ENCODE measurements around the gene ALX3. TPM values are rescaled to one million over a fixed set of nuclear protein-coding genes. Genes with fewer than 3 reads are reported as not detected.

ALX3 gene
- total RNA-seq, 6 experiments from 2014 or later = not detected

DNA sequence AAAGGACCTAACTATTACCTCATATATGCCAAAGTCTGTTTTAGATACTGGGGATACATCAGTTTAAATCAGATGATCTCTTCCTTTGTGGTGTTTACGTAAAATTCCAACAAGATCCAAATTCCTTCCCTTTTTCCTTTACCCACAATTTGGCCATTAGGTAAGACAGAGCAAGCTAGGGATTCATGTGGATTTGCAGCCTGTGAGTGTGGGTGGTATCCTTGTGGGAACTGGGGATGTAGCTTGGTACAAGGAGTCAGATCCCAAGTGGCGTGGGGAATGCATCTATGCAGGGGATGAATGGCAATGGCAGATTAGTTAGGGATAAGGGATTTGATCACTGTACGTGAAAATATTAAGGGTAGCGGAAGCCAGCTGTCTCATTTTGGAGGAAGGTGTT lies 45.9 kb downstream of the ALX3 start:
- TF ChIP-seq CTCF (IDR thresholded peaks at IDR 0.05) (no peak), POLR2A (IDR thresholded peaks at IDR 0.05) (no peak)

DNA sequence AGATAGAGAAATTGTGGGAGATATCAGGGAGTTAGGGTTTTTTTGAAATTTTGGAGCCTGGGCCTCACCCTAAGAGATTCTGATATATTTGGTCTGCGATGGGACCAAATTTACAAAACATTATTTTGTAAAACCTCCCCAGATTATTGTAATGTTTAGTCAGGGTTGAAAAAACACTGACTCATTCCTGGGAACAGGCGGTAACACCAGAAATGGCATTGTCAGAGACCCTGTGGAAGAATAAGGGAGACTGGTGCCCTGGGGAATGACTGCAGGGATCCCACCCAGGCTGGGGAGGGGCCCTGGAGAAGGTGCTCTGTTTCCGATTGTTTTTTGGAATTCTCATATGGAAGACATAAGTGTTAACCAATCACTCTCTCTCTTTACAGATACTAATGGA lies 49.2 kb downstream of the ALX3 start:
- Histone ChIP-seq H3K4me1 (no peaks in the 10 kb centered on the region), H3K27me3 (no peaks in the 10 kb centered on the region), H3K4me3 (no peak overlapping the region), H3K27ac (no peak overlapping the region), H3K36me3 (peaks cover 0 to 76% (median 50%) of the 10 kb centered on the region in 4 donors), H3K9me3 (no peaks in the 10 kb centered on the region)
- TF ChIP-seq POLR2A (IDR thresholded peaks at IDR 0.05) = no peak
- TF ChIP-seq CTCF (IDR thresholded peaks at IDR 0.05) = no peak
- ATAC-seq (no peak), DNase-seq (no peak)
- WGBS (ENCODE audit: insufficient coverage, low coverage, low lambda C conversion rate, missing lambda C conversion rate) = 85% methylated on average over 1 of the region's 3 CpGs
- intact Hi-C loops (cut with DNase I) = no loop called here

More for the DNA sequence above, 45.9 kb downstream of the ALX3 start:
- Histone ChIP-seq H3K9me3 (no peaks in the 10 kb centered on the region), H3K4me3 (no peak overlapping the region), H3K36me3 (peaks cover 0 to 42% (median 28%) of the 10 kb centered on the region in 4 donors), H3K27me3 (no peaks in the 10 kb centered on the region), H3K4me1 (no peaks in the 10 kb centered on the region), H3K27ac (no peak overlapping the region)
- no peak for DNase-seq
- intact Hi-C loops (cut with DNase I) = no loop called here
- ATAC-seq = no peak
- WGBS (ENCODE audit: insufficient coverage, low coverage, low lambda C conversion rate, missing lambda C conversion rate) = 93% methylated on average over 4 of the region's 4 CpGs

DNA sequence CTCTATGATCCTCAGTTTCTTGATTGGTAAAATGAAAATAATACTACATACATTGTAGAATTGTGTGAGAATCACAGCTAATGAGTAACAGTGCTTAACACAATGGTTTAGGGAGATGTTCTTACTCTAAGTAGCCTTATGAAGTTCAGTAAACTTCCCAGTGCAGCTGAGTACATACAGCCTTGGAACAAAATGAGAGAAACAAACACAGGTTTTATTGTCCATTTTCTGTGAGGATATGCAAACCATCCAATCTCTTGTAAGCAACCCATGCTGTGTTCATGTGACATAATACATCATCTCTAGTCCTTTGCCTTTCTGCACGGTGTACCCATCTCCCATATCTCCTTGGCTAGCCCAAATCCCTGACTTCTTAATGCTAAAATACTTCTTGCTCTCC lies 50.7 kb downstream of the ALX3 start:
- Histone ChIP-seq H3K27ac (no peak overlapping the region), H3K36me3 (peaks cover 0 to 91% (median 60%) of the 10 kb centered on the region in 4 donors), H3K27me3 (no peaks in the 10 kb centered on the region), H3K9me3 (no peaks in the 10 kb centered on the region), H3K4me1 (no peaks in the 10 kb centered on the region), H3K4me3 (no peak overlapping the region)
- intact Hi-C loops (cut with DNase I) = no loop called here
- ATAC-seq (no peak), DNase-seq (no peak)
- 23% methylated on average over 1 of the region's 1 CpG for WGBS (ENCODE audit: insufficient coverage, low coverage, low lambda C conversion rate, missing lambda C conversion rate)
- TF ChIP-seq CTCF (IDR thresholded peaks at IDR 0.05) (no peak), POLR2A (IDR thresholded peaks at IDR 0.05) (no peak)

DNA sequence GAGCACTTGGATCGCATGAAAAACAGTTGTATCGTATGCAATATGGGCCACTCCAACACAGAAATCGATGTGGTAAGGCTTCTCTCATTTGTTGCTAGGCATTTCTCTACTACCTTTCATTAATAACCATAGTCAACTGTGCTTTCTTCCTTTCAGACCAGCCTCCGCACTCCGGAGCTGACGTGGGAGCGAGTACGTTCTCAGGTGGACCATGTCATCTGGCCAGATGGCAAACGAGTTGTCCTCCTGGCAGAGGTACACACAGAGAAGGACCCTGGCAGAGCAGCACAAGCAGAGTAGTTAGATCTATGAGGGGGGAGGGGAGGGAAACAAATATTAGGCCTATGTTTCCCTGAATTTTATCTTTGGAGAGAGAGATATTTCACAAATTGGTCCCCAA lies 52.1 kb downstream of the ALX3 start:
- TF ChIP-seq CTCF (IDR thresholded peaks at IDR 0.05) (no peak), POLR2A (IDR thresholded peaks at IDR 0.05) (no peak)
- no peaks in the 10 kb centered on the region for H3K9me3 ChIP-seq
- no peaks in the 10 kb centered on the region for H3K4me1 ChIP-seq
- H3K27me3 ChIP-seq = no peaks in the 10 kb centered on the region
- H3K27ac ChIP-seq = no peak overlapping the region
- ATAC-seq = no peak
- peaks cover 0 to 100% (median 63%) of the 10 kb centered on the region in 4 donors for H3K36me3 ChIP-seq
- intact Hi-C loops (cut with DNase I) = no loop called here
- WGBS (ENCODE audit: insufficient coverage, low coverage, low lambda C conversion rate, missing lambda C conversion rate) = 76% methylated on average over 7 of the region's 9 CpGs
- no peak for DNase-seq
- no peak overlapping the region for H3K4me3 ChIP-seq

- WGBS (ENCODE audit: insufficient coverage, low coverage, low lambda C conversion rate, missing lambda C conversion rate) = 48% methylated on average over 3 of the region's 3 CpGs
- Histone ChIP-seq H3K27ac (no peak overlapping the region), H3K36me3 (peaks cover 0 to 100% (median 58%) of the 10 kb centered on the region in 4 donors), H3K4me3 (no peak overlapping the region), H3K27me3 (no peaks in the 10 kb centered on the region), H3K9me3 (no peaks in the 10 kb centered on the region), H3K4me1 (peaks cover 0 to under 1% (median 0%) of the 10 kb centered on the region in 4 donors)
- no peak for ATAC-seq
- TF ChIP-seq POLR2A (IDR thresholded peaks at IDR 0.05) = no peak
- no peak for TF ChIP-seq CTCF (IDR thresholded peaks at IDR 0.05)
- no peak for DNase-seq
- intact Hi-C loops (cut with DNase I) = no loop called here
Measured at GRCh38 chr1:110017792-110018191, 52.7 kb downstream of the ALX3 start.

Measured in right lobe of liver (tissue), 6 donors.